ENCODE measurements around the gene TCTA. TPM values are rescaled to one million over a fixed set of nuclear protein-coding genes. Genes with fewer than 3 reads are reported as not detected.

The TCTA gene
- total and polyA plus RNA-seq, 9 of the 15 experiments (the other 6 are each of a cell fraction or from before 2014, with no cell fraction given) = 4.0 to 15.4 (median 8.2) TPM

DNA sequence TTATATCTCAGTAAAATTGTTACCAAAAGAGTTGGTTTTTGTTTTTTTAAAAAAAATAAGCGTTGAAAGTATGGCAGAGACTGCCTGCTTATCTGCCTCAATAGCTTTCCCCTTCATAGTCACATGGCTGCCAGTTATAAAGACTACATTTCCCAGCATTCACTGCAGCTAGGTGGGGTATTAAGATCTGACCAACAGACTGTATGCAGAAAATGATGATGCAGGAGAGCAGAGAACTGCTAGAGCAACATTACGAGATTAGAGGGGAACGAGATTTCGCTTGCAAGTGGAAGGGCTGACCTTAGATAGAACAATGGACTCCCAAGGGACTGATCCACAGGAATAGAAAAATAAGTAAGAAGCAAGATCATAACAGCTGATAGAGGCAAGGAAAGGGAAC is 14.8 kb upstream of the TCTA start (continued):
- TF ChIP-seq, protein P1, sequence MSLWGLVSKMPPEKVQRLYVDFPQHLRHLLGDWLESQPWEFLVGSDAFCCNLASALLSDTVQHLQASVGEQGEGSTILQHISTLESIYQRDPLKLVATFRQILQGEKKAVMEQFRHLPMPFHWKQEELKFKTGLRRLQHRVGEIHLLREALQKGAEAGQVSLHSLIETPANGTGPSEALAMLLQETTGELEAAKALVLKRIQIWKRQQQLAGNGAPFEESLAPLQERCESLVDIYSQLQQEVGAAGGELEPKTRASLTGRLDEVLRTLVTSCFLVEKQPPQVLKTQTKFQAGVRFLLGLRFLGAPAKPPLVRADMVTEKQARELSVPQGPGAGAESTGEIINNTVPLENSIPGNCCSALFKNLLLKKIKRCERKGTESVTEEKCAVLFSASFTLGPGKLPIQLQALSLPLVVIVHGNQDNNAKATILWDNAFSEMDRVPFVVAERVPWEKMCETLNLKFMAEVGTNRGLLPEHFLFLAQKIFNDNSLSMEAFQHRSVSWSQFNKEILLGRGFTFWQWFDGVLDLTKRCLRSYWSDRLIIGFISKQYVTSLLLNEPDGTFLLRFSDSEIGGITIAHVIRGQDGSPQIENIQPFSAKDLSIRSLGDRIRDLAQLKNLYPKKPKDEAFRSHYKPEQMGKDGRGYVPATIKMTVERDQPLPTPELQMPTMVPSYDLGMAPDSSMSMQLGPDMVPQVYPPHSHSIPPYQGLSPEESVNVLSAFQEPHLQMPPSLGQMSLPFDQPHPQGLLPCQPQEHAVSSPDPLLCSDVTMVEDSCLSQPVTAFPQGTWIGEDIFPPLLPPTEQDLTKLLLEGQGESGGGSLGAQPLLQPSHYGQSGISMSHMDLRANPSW (CRISPR knock-in tag; IDR thresholded peaks at IDR 0.05) = no peak
- TF ChIP-seq NFE2L1 (tag; IDR thresholded peaks at IDR 0.05; ENCODE audit: borderline replicate concordance, low read depth) = no peak

DNA sequence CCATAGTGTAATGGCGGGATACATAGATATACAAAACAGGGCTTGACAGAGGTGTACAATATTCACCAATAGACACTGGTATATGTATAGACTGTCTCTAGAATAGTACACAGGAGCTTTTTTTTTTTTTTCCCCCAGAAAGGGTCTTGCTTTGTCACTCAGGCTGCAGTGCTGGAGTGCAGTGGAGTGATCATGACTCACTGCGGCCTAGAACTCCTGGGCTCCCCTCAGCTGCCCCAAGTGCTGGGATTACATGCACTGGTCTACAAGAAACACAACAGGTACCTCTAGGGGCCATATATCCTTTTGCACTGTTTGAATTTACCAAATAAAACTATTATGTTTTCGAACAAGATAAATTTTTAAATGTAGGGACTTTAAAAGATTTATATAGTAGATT is 12.8 kb upstream of the TCTA start:
- peak overlapping the region; percentile 28; the same call in 1 of the 3 replicates for H3K27ac ChIP-seq (ENCODE audit: extremely low read depth, low read depth, low read length)
- BruUV-seq (replicated peaks) = no TSS peak
- peaks cover 2% of the 10 kb centered on the region for H3K9me1 ChIP-seq (ENCODE audit: control insufficient read depth, insufficient read depth, low read length)
- H2AFZ ChIP-seq (ENCODE audit: low read depth, low read length) = no peak overlapping the region
- CTCF ChIA-PET (ENCODE audit: low intra/inter-chr PET ratio) = no interaction called here
- 67% methylated on average over 3 of the region's 3 CpGs for WGBS (ENCODE audit: insufficient coverage, low coverage, missing lambda C conversion rate)
- H4K20me1 ChIP-seq (replicated peaks; ENCODE audit: control insufficient read depth, insufficient read depth, low read length) = peaks cover 19% of the 10 kb centered on the region
- H3K27me3 ChIP-seq (ENCODE audit: control insufficient read depth in 2 of 2, insufficient read depth in 2 of 2, low read length in 2 of 2) = no peaks in the 10 kb centered on the region
- H3K4me3 ChIP-seq = no peak overlapping the region
- H3K36me3 ChIP-seq (ENCODE audit: control insufficient read depth, insufficient read depth, low read length) = peaks cover 50% of the 10 kb centered on the region
- peaks cover 6 to 23% of the 10 kb centered on the region in 2 experiments; a peak in 3 of 5 replicates for H3K4me1 ChIP-seq (replicated peaks in 1 of 2; ENCODE audit: control insufficient read depth in 2 of 2, insufficient read depth in 2 of 2, low read length in 2 of 2)
- intact Hi-C loops (cut with micrococcal nuclease) = no loop called here
- ATAC-seq = peak; percentile 69
- POLR2A ChIA-PET = interaction anchor here (2.1 kb wide), 1 partner anchor 10 kb away, joined by 7 read pairs; no protein-coding TSS in a partner anchor
- no peaks in the 10 kb centered on the region for H3K9me3 ChIP-seq (replicated peaks; ENCODE audit: control insufficient read depth, insufficient read depth, low read depth, low read length)
- in situ Hi-C loops (cut with MboI) = no loop called here
- H3K79me2 ChIP-seq (ENCODE audit: control insufficient read depth, insufficient read depth, low read length) = peaks cover 96% of the 10 kb centered on the region
- H3K4me2 ChIP-seq (ENCODE audit: insufficient read depth, low read length) = no peak overlapping the region
- no peak overlapping the region for H3K9ac ChIP-seq (ENCODE audit: insufficient read depth in 1 of 2, low read depth in 2 of 2, low read length in 2 of 2)
- no peak for FAIRE-seq
- peak in 1 of 4 experiments; percentile 53 for DNase-seq (ENCODE audit: extremely low read depth in 1 of 4, low spot score in 3 of 4)
- TF ChIP-seq, protein P2, sequence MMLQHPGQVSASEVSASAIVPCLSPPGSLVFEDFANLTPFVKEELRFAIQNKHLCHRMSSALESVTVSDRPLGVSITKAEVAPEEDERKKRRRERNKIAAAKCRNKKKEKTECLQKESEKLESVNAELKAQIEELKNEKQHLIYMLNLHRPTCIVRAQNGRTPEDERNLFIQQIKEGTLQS (IDR thresholded peaks at IDR 0.05) = peak; percentile 47
- TF ChIP-seq, protein P2 (CRISPR knock-in tag; conservative IDR thresholded peaks at IDR 0.05) = no peak
- TF ChIP-seq ARHGAP35 (IDR thresholded peaks at IDR 0.05; ENCODE audit: partially characterized antibody) (no peak), ZNF197 (CRISPR knock-in tag; IDR thresholded peaks at IDR 0.05; ENCODE audit: low read depth) (no peak), L3MBTL2 (IDR thresholded peaks at IDR 0.05) (no peak), ZSCAN29 (IDR thresholded peaks at IDR 0.05) (no peak), MTA1 (IDR thresholded peaks at IDR 0.05; ENCODE audit: borderline replicate concordance) (no peak), ZFX (CRISPR knock-in tag; IDR thresholded peaks at IDR 0.05) (peak; percentile 19; the same call in 1 of the 2 replicates), ZNF263 (CRISPR knock-in tag; IDR thresholded peaks at IDR 0.05; ENCODE audit: borderline replicate concordance) (no peak), SLC30A9 (CRISPR knock-in tag; IDR thresholded peaks at IDR 0.05) (no peak)
- TF ChIP-seq, protein P3, sequence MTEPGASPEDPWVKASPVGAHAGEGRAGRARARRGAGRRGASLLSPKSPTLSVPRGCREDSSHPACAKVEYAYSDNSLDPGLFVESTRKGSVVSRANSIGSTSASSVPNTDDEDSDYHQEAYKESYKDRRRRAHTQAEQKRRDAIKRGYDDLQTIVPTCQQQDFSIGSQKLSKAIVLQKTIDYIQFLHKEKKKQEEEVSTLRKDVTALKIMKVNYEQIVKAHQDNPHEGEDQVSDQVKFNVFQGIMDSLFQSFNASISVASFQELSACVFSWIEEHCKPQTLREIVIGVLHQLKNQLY (CRISPR knock-in tag; conservative IDR thresholded peaks at IDR 0.05) = no peak
- TF ChIP-seq, protein P4, sequence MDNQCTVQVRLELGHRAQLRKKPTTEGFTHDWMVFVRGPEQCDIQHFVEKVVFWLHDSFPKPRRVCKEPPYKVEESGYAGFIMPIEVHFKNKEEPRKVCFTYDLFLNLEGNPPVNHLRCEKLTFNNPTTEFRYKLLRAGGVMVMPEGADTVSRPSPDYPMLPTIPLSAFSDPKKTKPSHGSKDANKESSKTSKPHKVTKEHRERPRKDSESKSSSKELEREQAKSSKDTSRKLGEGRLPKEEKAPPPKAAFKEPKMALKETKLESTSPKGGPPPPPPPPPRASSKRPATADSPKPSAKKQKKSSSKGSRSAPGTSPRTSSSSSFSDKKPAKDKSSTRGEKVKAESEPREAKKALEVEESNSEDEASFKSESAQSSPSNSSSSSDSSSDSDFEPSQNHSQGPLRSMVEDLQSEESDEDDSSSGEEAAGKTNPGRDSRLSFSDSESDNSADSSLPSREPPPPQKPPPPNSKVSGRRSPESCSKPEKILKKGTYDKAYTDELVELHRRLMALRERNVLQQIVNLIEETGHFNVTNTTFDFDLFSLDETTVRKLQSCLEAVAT (IDR thresholded peaks at IDR 0.05) = no peak
- TF ChIP-seq, protein P5, sequence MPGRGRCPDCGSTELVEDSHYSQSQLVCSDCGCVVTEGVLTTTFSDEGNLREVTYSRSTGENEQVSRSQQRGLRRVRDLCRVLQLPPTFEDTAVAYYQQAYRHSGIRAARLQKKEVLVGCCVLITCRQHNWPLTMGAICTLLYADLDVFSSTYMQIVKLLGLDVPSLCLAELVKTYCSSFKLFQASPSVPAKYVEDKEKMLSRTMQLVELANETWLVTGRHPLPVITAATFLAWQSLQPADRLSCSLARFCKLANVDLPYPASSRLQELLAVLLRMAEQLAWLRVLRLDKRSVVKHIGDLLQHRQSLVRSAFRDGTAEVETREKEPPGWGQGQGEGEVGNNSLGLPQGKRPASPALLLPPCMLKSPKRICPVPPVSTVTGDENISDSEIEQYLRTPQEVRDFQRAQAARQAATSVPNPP (IDR thresholded peaks at IDR 0.05; ENCODE audit: borderline replicate concordance, insufficient read depth, insufficient read length) = no peak

All from K562 (cell line).